Kidney epithelial cell (primary cell): ENCODE measurements around the gene UTP25. TPM values are rescaled to one million over a fixed set of nuclear protein-coding genes. Genes with fewer than 3 reads are reported as not detected.

Source experiments
- DNase-seq: peaks from one replicate; pipeline ENCODE4 v3.0.0-alpha.2; 2010; ENCODE audit warnings: low read depth
- H3K27me3 ChIP-seq: 2 replicates; pipeline ENCODE4 v1.6.0; 2011; ENCODE audit warnings: low read length; ENCODE audit not compliant: control insufficient read depth, insufficient read depth
- H3K36me3 ChIP-seq: 2 replicates; pipeline ENCODE4 v1.5.1; 2011; ENCODE audit warnings: low read length; ENCODE audit not compliant: control insufficient read depth, insufficient read depth
- H3K4me3 ChIP-seq: 2 replicates; pipeline ENCODE4 v1.5.1; 2011; ENCODE audit warnings: low read depth, mild to moderate bottlenecking, control low read depth, low read length
- CTCF ChIP-seq: IDR thresholded peaks from 2 replicates; pipeline ENCODE4 v1.5.1; 2011; ENCODE audit warnings: mild to moderate bottlenecking, moderate library complexity, low read length, control low read depth, inconsistent platforms; ENCODE audit not compliant: insufficient read depth, poor library complexity, severe bottlenecking
- total RNA-seq: library from RNA; depleted of rRNA; stranded (reverse); fragments of >200 nt; gene quantifications from 2 replicates; pipeline ENCODE4 v1.2.3, GENCODE V29; 2015

Gene UTP25
- total RNA-seq, 1 donor from 2014 or later: 14.6 TPM

GRCh38 chr1:209839875-209840546, 12.2 kb downstream of the UTP25 start:
- H3K4me3 ChIP-seq: no peak overlapping the region
- TF ChIP-seq CTCF: no peak
- DNase-seq: peak; percentile 95
- no peaks in the 10 kb centered on the region for H3K27me3 ChIP-seq
- peaks cover 6% of the 10 kb centered on the region for H3K36me3 ChIP-seq

GRCh38 chr1:209840611-209841010, 12.8 kb downstream of the UTP25 start:
- Histone ChIP-seq H3K36me3 (peaks cover 6% of the 10 kb centered on the region), H3K4me3 (no peak overlapping the region), H3K27me3 (no peaks in the 10 kb centered on the region)
- TF ChIP-seq CTCF: no peak
- no peak for DNase-seq

GRCh38 chr1:209844695-209845407, 17.1 kb downstream of the UTP25 start:
- DNase-seq: no peak
- peaks cover 4% of the 10 kb centered on the region for H3K36me3 ChIP-seq
- no peak overlapping the region for H3K4me3 ChIP-seq
- H3K27me3 ChIP-seq: no peaks in the 10 kb centered on the region
- TF ChIP-seq CTCF: no peak

- TF ChIP-seq CTCF: no peak
- H3K36me3 ChIP-seq: peaks cover 4% of the 10 kb centered on the region
- H3K27me3 ChIP-seq: no peaks in the 10 kb centered on the region
- DNase-seq: no peak
- H3K4me3 ChIP-seq: no peak overlapping the region
These were observed 17.6 kb downstream of the UTP25 start for GRCh38 chr1:209845408-209845725.

- Histone ChIP-seq H3K27me3 (no peaks in the 10 kb centered on the region), H3K36me3 (no peaks in the 10 kb centered on the region), H3K4me3 (no peak overlapping the region)
- DNase-seq: no peak
- no peak for TF ChIP-seq CTCF
These were observed 21.6 kb downstream of the UTP25 start for GRCh38 chr1:209849388-209849787.
